HepG2 (cell line): ENCODE measurements around the gene CENPB. TPM values are rescaled to one million over a fixed set of nuclear protein-coding genes. Genes with fewer than 3 reads are reported as not detected.
A peak's percentile ranks its signal among the peaks of the same experiment; 100 is the strongest.

Experiments used
- ARNTL ChIP-seq: sonication (generic); formaldehyde crosslinking; IDR thresholded peaks from 2 replicates; pipeline ENCODE4 v1.4.0; 2020; ENCODE audit warnings: mild to moderate bottlenecking, missing genetic modification reagents
- CC2D1A ChIP-seq: sonication (generic); formaldehyde crosslinking; IDR thresholded peaks from 2 replicates; pipeline ENCODE4 v1.8.1; 2023; ENCODE audit warnings: mild to moderate bottlenecking, missing genetic modification reagents
- HNF1B ChIP-seq: sonication (generic); formaldehyde crosslinking; IDR thresholded peaks from 2 replicates; pipeline ENCODE4 v1.5.1; 2020; ENCODE audit warnings: mild to moderate bottlenecking, moderate library complexity, missing genetic modification reagents
- IRF2 ChIP-seq: IDR thresholded peaks from 2 replicates; pipeline ENCODE4 v1.6.1; 2018; ENCODE audit warnings: missing genetic modification reagents, missing compliant biosample characterization
- KLF11 ChIP-seq: IDR thresholded peaks from 2 replicates; pipeline ENCODE4 v1.6.1; 2016; ENCODE audit warnings: missing compliant biosample characterization
- NFE2L1 ChIP-seq: sonication (generic); formaldehyde crosslinking; IDR thresholded peaks from 2 replicates; pipeline ENCODE4 v1.4.0; 2020; ENCODE audit warnings: missing genetic modification reagents, mild to moderate bottlenecking, borderline replicate concordance
- POGZ ChIP-seq: sonication (generic); formaldehyde crosslinking; IDR thresholded peaks from 2 replicates; pipeline ENCODE4 v1.4.0; 2020; ENCODE audit warnings: mild to moderate bottlenecking, missing genetic modification reagents
- PRMT3 ChIP-seq: sonication (generic); formaldehyde crosslinking; IDR thresholded peaks from 2 replicates; pipeline ENCODE4 v1.8.1; 2022; ENCODE audit warnings: low read depth, mild to moderate bottlenecking, moderate library complexity, missing genetic modification reagents, borderline replicate concordance
- RBAK ChIP-seq: sonication (generic); formaldehyde crosslinking; IDR thresholded peaks from 2 replicates; pipeline ENCODE4 v1.5.1; 2020; ENCODE audit warnings: mild to moderate bottlenecking, missing genetic modification reagents
- SRY ChIP-seq: sonication (generic); formaldehyde crosslinking; IDR thresholded peaks from 2 replicates; pipeline ENCODE4 v1.8.0; 2022; ENCODE audit warnings: mild to moderate bottlenecking, missing genetic modification reagents
- TOE1 ChIP-seq: sonication (generic); formaldehyde crosslinking; IDR thresholded peaks from 2 replicates; pipeline ENCODE4 v1.4.0; 2020; ENCODE audit warnings: mild to moderate bottlenecking, missing genetic modification reagents
- U2AF2 ChIP-seq: fragments of 200-400 bp; formaldehyde crosslinking; IDR thresholded peaks from 2 replicates; pipeline ENCODE4 v1.6.1; 2017; ENCODE audit warnings: low read depth, mild to moderate bottlenecking, low read length
- ZBTB44 ChIP-seq: sonication (generic); formaldehyde crosslinking; IDR thresholded peaks from 2 replicates; pipeline ENCODE4 v1.4.0; 2020; ENCODE audit warnings: missing genetic modification reagents
- ZC3H13 ChIP-seq: sonication (generic); formaldehyde crosslinking; IDR thresholded peaks from 2 replicates; pipeline ENCODE4 v1.8.1; 2023; ENCODE audit warnings: mild to moderate bottlenecking, missing genetic modification reagents, moderate library complexity
- ZNF136 ChIP-seq: sonication (generic); formaldehyde crosslinking; IDR thresholded peaks from 2 replicates; pipeline ENCODE4 v1.8.1; 2022; ENCODE audit warnings: low read depth, mild to moderate bottlenecking, moderate library complexity, missing genetic modification reagents
- ZNF547 ChIP-seq: sonication (generic); formaldehyde crosslinking; IDR thresholded peaks from 2 replicates; pipeline ENCODE4 v1.5.1; 2020; ENCODE audit warnings: mild to moderate bottlenecking, missing genetic modification reagents
- ZNF552 ChIP-seq: sonication (generic); formaldehyde crosslinking; IDR thresholded peaks from 2 replicates; pipeline ENCODE4 v1.9.0; 2022; ENCODE audit warnings: missing genetic modification reagents, mild to moderate bottlenecking, borderline replicate concordance
- ZNF570 ChIP-seq: sonication (generic); formaldehyde crosslinking; IDR thresholded peaks from 2 replicates; pipeline ENCODE4 v1.4.0; 2020; ENCODE audit warnings: mild to moderate bottlenecking, missing genetic modification reagents, borderline replicate concordance
- polyA plus RNA-seq, 8 experiments: library from polyadenylated mRNA; depleted of rRNA in 3 of 8; stranded (reverse) in 7 of 8; unstranded in 1 of 8; fragments of >200 nt; fragmentation: Illumina TruSeq in 4 of 8; extraction: Trizol in 4 of 8; gene quantifications; 2 replicates each; pipeline versions ENCODE4 v1.2.1 to v1.2.3, GENCODE V29; 2011 to 2016; ENCODE audit warnings: low read depth in 4 of 8, missing spikeins in 1 of 8, mixed read lengths in 1 of 8; ENCODE audit not compliant: insufficient read depth in 1 of 8
- total RNA-seq, 5 experiments: library from RNA; depleted of rRNA; stranded (reverse); fragments of >200 nt; fragmentation: Illumina TruSeq; extraction: Trizol; gene quantifications; 2 replicates each; pipeline ENCODE4 v1.2.3, GENCODE V29; 2016; ENCODE audit warnings: low read depth in 1 of 5
- TF ChIP-seq, protein P1 (sequence below), 2 experiments: sonication (generic) in 1 of 2; formaldehyde crosslinking in 1 of 2; IDR thresholded peaks; 2 replicates each; pipeline versions ENCODE4 v1.4.0 to v1.6.1; 2016 to 2020; ENCODE audit warnings: borderline replicate concordance in 1 of 2, low read depth in 1 of 2, mild to moderate bottlenecking in 1 of 2, missing genetic modification reagents in 1 of 2
- TF ChIP-seq, protein P2 (sequence below): sonication (generic); formaldehyde crosslinking; IDR thresholded peaks from 2 replicates; pipeline ENCODE4 v1.4.0; 2020; ENCODE audit warnings: missing genetic modification reagents, mild to moderate bottlenecking, borderline replicate concordance

The CENPB gene
- total and polyA plus RNA-seq, 2 of the 13 experiments (the other 11 are each of a cell fraction or from before 2014, with no cell fraction given): 10.4 to 54.5 TPM

DNA sequence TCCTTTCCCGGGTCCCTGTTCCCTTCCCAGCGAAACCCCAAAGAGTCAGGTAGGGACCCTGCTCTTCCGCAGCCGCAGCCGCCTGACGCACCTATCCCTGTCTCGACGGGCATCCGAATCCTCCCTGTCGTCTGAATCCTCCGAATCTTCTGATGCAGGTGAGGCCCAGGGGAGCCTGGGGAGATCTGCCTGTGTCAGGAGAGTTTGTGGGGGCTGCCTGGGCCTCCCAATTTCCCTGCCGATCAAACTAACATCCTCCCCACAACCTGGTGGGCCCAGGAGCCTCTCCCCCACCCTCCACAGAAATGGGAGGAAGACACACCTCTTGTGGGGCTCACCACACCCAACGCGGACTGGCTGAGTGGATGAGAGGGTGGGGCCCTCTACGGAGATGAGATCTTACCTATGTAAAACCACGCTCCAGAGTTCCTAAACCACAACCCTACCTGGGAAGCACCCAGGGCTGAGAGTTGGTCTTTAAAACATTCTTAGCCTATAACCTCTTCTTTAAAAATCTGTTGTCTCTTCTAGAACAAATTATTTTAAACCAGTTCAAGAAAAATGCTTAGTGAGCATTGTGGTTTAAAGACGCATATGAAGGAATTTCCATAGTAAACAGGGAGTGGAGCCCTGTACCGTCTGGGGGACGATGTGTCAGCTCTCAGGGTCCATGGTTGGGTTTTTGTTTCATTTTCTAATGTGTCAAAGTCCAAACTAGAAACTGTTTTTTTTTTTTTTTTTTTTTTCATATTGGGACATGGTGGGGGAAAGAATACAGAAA lies 11.2 kb upstream of the CENPB start (continued):
- TF ChIP-seq ZNF552 (CRISPR knock-in tag) (no peak), CC2D1A (CRISPR knock-in tag) (0 out of 2 replicates have a peak, but pooled peaks have one; percentile 46), RBAK (CRISPR knock-in tag) (peak; percentile 74; the same call in 1 of the 2 replicates), ZBTB44 (CRISPR knock-in tag) (no peak), HNF1B (no peak), NFE2L1 (CRISPR knock-in tag) (no peak), POGZ (CRISPR knock-in tag) (no peak), IRF2 (CRISPR knock-in tag) (peak; percentile 92), U2AF2 (no peak), KLF11 (CRISPR knock-in tag) (no peak), TOE1 (CRISPR knock-in tag) (no peak), ARNTL (no peak), SRY (CRISPR knock-in tag) (no peak), PRMT3 (no peak), ZNF136 (CRISPR knock-in tag) (no peak), ZC3H13 (no peak), ZNF570 (CRISPR knock-in tag) (no peak), ZNF547 (CRISPR knock-in tag) (no peak)
- TF ChIP-seq, protein P1, sequence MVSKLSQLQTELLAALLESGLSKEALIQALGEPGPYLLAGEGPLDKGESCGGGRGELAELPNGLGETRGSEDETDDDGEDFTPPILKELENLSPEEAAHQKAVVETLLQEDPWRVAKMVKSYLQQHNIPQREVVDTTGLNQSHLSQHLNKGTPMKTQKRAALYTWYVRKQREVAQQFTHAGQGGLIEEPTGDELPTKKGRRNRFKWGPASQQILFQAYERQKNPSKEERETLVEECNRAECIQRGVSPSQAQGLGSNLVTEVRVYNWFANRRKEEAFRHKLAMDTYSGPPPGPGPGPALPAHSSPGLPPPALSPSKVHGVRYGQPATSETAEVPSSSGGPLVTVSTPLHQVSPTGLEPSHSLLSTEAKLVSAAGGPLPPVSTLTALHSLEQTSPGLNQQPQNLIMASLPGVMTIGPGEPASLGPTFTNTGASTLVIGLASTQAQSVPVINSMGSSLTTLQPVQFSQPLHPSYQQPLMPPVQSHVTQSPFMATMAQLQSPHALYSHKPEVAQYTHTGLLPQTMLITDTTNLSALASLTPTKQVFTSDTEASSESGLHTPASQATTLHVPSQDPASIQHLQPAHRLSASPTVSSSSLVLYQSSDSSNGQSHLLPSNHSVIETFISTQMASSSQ (IDR thresholded peaks at IDR 0.05; ENCODE audit: low read depth): no peak
- TF ChIP-seq, protein P1 (CRISPR knock-in tag; IDR thresholded peaks at IDR 0.05; ENCODE audit: borderline replicate concordance): no peak
- TF ChIP-seq, protein P2, sequence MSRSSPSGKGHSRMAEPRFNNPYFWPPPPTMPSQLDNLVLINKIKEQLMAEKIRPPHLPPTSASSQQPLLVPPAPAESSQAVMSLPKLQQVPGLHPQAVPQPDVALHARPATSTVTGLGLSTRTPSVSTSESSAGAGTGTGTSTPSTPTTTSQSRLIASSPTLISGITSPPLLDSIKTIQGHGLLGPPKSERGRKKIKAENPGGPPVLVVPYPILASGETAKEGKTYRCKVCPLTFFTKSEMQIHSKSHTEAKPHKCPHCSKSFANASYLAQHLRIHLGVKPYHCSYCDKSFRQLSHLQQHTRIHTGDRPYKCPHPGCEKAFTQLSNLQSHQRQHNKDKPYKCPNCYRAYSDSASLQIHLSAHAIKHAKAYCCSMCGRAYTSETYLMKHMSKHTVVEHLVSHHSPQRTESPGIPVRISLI (CRISPR knock-in tag): peak; percentile 96
